DND-41 (cell line): ENCODE measurements around the gene KCNH2.

Experiments used
- ATAC-seq: fragments of 200-7000 bp; cut with Tn5 transposase; 3 replicates; pipeline ENCODE4 v1.9.1; 2021; ENCODE audit warnings: low read depth; ENCODE audit not compliant: insufficient read depth
- DNase-seq: peaks from one replicate; pipeline ENCODE4 v3.0.0-alpha.2; 2020
- H2AFZ ChIP-seq: 2 replicates; pipeline ENCODE4 v1.6.0; 2012; ENCODE audit warnings: low read depth, low read length
- H3K27ac ChIP-seq: 2 replicates; pipeline ENCODE4 v1.5.1; 2012; ENCODE audit warnings: low read length, inconsistent platforms
- H3K27me3 ChIP-seq: fragments of 200-600 bp; sonication (generic); 2 replicates; pipeline ENCODE4 v1.6.0; 2012; ENCODE audit warnings: low read length, mild to moderate bottlenecking, inconsistent platforms; ENCODE audit not compliant: insufficient read depth, poor library complexity
- H3K36me3 ChIP-seq: 2 replicates; pipeline ENCODE4 v1.5.1; 2012; ENCODE audit warnings: low read length, inconsistent platforms; ENCODE audit not compliant: insufficient read depth
- H3K4me1 ChIP-seq: 2 replicates; pipeline ENCODE4 v1.5.1; 2012; ENCODE audit warnings: mild to moderate bottlenecking, low read length; ENCODE audit not compliant: insufficient read depth
- H3K4me2 ChIP-seq: 2 replicates; pipeline ENCODE4 v1.6.0; 2012; ENCODE audit warnings: mild to moderate bottlenecking, moderate library complexity, low read length, inconsistent platforms; ENCODE audit not compliant: insufficient read depth
- H3K4me3 ChIP-seq, 2 experiments: fragments of 200-600 bp in 1 of 2; shearing (Covaris generic) in 1 of 2; 2 replicates each; pipeline ENCODE4 v1.5.1; 2012 to 2016; ENCODE audit warnings: inconsistent platforms in 2 of 2, low read length in 2 of 2, mild to moderate bottlenecking in 2 of 2, low read depth in 1 of 2, moderate library complexity in 1 of 2
- H3K79me2 ChIP-seq: 2 replicates; pipeline ENCODE4 v1.6.0; 2012; ENCODE audit warnings: low read length, inconsistent platforms; ENCODE audit not compliant: insufficient read depth
- H3K9ac ChIP-seq: 2 replicates; pipeline ENCODE4 v1.6.0; 2012; ENCODE audit warnings: low read depth, mild to moderate bottlenecking, inconsistent platforms, low read length, moderate library complexity
- H3K9me3 ChIP-seq: 2 replicates; pipeline ENCODE4 v1.5.1; 2012; ENCODE audit warnings: low read length, moderate library complexity, mild to moderate bottlenecking, inconsistent platforms; ENCODE audit not compliant: insufficient read depth, severe bottlenecking
- H4K20me1 ChIP-seq: 2 replicates; pipeline ENCODE4 v1.6.0; 2012; ENCODE audit warnings: low read length; ENCODE audit not compliant: insufficient read depth
- CTCF ChIP-seq: IDR thresholded peaks from 2 replicates; pipeline ENCODE4 v1.5.1; 2012; ENCODE audit warnings: borderline replicate concordance, low read length, moderate library complexity, mild to moderate bottlenecking; ENCODE audit not compliant: poor library complexity, severe bottlenecking; ENCODE audit errors: extremely low read depth
- EZH2 ChIP-seq: IDR thresholded peaks from 3 replicates; pipeline ENCODE4 v1.6.1; 2012; ENCODE audit warnings: borderline replicate concordance, low read depth, mild to moderate bottlenecking, moderate library complexity, low read length, inconsistent platforms; ENCODE audit not compliant: severe bottlenecking

KCNH2 gene

DNA sequence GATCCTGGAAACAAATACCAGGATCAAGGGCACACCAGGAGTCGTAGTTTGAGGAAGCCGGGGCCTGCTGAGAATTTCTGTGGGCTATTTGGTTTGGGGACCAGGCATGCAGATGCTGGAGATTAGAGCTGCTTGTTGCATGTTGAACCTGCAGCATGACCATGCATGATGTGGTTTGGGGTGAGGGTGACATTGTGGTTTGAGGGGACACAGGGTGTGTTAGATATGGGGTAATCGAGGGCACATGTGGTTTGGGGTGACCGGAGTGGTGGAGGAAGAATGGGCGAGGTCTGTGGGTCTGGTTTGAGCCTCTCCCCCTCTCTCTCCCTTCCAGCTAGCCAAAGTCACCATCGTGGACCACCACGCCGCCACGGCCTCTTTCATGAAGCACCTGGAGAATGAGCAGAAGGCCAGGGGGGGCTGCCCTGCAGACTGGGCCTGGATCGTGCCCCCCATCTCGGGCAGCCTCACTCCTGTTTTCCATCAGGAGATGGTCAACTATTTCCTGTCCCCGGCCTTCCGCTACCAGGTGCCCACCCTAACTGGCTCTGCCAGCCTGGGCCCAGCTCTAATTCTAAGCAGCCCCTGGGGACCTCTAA is 22.9 kb upstream of the KCNH2 start:
- no peak for ATAC-seq
- H2AFZ ChIP-seq, result no peak overlapping the region
- H3K9me3 ChIP-seq, result no peaks in the 10 kb centered on the region
- H3K79me2 ChIP-seq, result no peaks in the 10 kb centered on the region
- DNase-seq, result no peak
- no peak overlapping the region for H3K27ac ChIP-seq
- H3K4me3 ChIP-seq, result no peak overlapping the region
- no peaks in the 10 kb centered on the region for H3K27me3 ChIP-seq
- no peaks in the 10 kb centered on the region for H3K36me3 ChIP-seq
- no peak overlapping the region for H3K4me2 ChIP-seq
- no peaks in the 10 kb centered on the region; the same call in 1 of the 2 replicates for H4K20me1 ChIP-seq
- no peak for TF ChIP-seq CTCF
- no peak for TF ChIP-seq EZH2
- H3K4me1 ChIP-seq, result no peaks in the 10 kb centered on the region
- H3K9ac ChIP-seq, result no peak overlapping the region

- Histone ChIP-seq H4K20me1 (no peaks in the 10 kb centered on the region; the same call in 1 of the 2 replicates), H3K36me3 (no peaks in the 10 kb centered on the region), H3K4me1 (no peaks in the 10 kb centered on the region), H3K9me3 (no peaks in the 10 kb centered on the region), H3K27me3 (no peaks in the 10 kb centered on the region), H2AFZ (no peak overlapping the region), H3K27ac (no peak overlapping the region), H3K9ac (no peak overlapping the region), H3K79me2 (no peaks in the 10 kb centered on the region), H3K4me2 (no peak overlapping the region), H3K4me3 (no peak overlapping the region)
- ATAC-seq (no peak), DNase-seq (no peak)
- TF ChIP-seq EZH2, result no peak
- TF ChIP-seq CTCF, result no peak
These were observed 21.5 kb upstream of the KCNH2 start for GRCh38 chr7:150999497-151000230.

- ATAC-seq, result no peak
These were observed 20.9 kb upstream of the KCNH2 start for GRCh38 chr7:150999001-150999400.

More at GRCh38 chr7:150999001-150999400, 20.9 kb upstream of the KCNH2 start:
- H3K27ac ChIP-seq, result no peak overlapping the region
- H3K36me3 ChIP-seq, result no peaks in the 10 kb centered on the region
- H3K79me2 ChIP-seq, result no peaks in the 10 kb centered on the region
- H3K4me2 ChIP-seq, result no peak overlapping the region
- H3K4me1 ChIP-seq, result no peaks in the 10 kb centered on the region
- no peak for TF ChIP-seq EZH2
- TF ChIP-seq CTCF, result no peak
- no peaks in the 10 kb centered on the region for H3K9me3 ChIP-seq
- no peak overlapping the region for H3K4me3 ChIP-seq
- no peak overlapping the region for H2AFZ ChIP-seq
- H3K27me3 ChIP-seq, result no peaks in the 10 kb centered on the region
- H4K20me1 ChIP-seq, result no peaks in the 10 kb centered on the region; the same call in 1 of the 2 replicates
- no peak for DNase-seq
- no peak overlapping the region for H3K9ac ChIP-seq
